Type B pancreatic cell (in vitro differentiated cells): ENCODE measurements around the gene AP1S1. TPM values are rescaled to one million over a fixed set of nuclear protein-coding genes. Genes with fewer than 3 reads are reported as not detected.

ENCODE experiments used
- DNase-seq: peaks from one replicate; pipeline ENCODE4 v3.0.0; 2021; ENCODE audit warnings: mixed read lengths; ENCODE audit not compliant: unreplicated experiment; ENCODE audit errors: extremely low spot score
- H3K27ac Mint-ChIP-seq: 2 replicates; pipeline ENCODE4 v1.8.0; 2021; ENCODE audit warnings: mild to moderate bottlenecking, mixed read lengths
- H3K27me3 Mint-ChIP-seq: 2 replicates; pipeline ENCODE4 v1.8.0; 2021; ENCODE audit warnings: mixed read lengths
- H3K36me3 Mint-ChIP-seq: 2 replicates; pipeline ENCODE4 v1.8.0; 2021; ENCODE audit warnings: mixed read lengths
- H3K4me1 Mint-ChIP-seq: one replicate; pipeline ENCODE4 v1.8.0; 2021; ENCODE audit warnings: mixed read lengths; ENCODE audit not compliant: unreplicated experiment
- H3K4me3 Mint-ChIP-seq: 2 replicates; pipeline ENCODE4 v1.8.0; 2021; ENCODE audit warnings: mild to moderate bottlenecking, mixed read lengths
- H3K9me3 Mint-ChIP-seq: 2 replicates; pipeline ENCODE4 v1.8.0; 2021; ENCODE audit warnings: mixed read lengths
- total RNA-seq: library from RNA; stranded (reverse); gene quantifications from 2 replicates; pipeline ENCODE4 v1.2.1, GENCODE V29; 2021; ENCODE audit warnings: low replicate concordance
- TF ChIP-seq, protein P1 (sequence below): fragments of 200-600 bp; sonication (generic); conservative IDR thresholded peaks from 2 replicates; pipeline ENCODE4 v1.5.0; 2021; ENCODE audit warnings: antibody characterized with exemption, mild to moderate bottlenecking

AP1S1 gene
- total RNA-seq, 1 donor from 2014 or later = 59.8 TPM

DNA sequence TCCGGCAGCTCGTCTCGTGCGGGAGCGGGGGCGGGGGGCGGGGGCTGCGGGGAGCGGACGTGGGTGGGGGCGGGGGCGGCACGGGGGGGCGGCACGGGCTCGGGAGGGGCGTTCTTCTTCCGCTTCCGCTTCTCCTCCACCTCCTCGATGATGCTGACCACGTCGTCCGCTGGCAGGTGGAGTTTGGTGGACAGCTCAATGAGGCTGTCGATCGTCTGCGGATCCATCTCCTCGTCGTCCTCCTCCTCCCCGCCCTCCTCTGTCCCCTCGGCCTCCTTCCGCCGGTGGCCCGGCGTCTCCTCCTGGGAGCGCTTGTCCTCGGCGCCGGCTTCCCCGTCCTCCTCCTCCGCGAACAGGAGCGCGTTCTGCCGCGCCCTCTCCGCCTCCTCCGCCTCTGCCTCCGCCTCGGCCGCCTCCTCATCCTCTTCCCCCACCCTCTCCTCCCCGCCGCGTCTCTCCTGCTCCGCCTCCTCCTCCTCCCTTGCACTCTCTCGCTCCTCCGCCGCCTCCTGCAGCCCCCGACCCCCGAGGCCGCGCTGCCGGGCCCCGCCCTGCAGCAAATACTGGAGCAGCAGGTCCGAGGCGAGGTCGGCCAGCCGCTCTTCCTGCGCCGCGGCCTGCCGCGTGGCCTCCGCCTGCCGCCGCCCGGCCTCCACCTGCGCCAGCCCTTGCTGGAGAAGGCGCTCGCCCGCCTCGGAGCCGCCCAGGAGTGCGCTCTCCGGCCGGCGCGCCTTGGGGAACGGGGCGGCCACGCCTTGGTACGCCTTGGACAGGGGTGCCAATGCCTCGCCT lies 9.2 kb downstream of the AP1S1 start:
- peaks cover 27% of the 10 kb centered on the region for H3K4me1 Mint-ChIP-seq
- H3K4me3 Mint-ChIP-seq = peak overlapping the region; percentile 86
- H3K27ac Mint-ChIP-seq = no peak overlapping the region
- DNase-seq = no peak
- peaks cover under 1% of the 10 kb centered on the region for H3K36me3 Mint-ChIP-seq
- peaks cover 42% of the 10 kb centered on the region for H3K27me3 Mint-ChIP-seq
- TF ChIP-seq, protein P1, sequence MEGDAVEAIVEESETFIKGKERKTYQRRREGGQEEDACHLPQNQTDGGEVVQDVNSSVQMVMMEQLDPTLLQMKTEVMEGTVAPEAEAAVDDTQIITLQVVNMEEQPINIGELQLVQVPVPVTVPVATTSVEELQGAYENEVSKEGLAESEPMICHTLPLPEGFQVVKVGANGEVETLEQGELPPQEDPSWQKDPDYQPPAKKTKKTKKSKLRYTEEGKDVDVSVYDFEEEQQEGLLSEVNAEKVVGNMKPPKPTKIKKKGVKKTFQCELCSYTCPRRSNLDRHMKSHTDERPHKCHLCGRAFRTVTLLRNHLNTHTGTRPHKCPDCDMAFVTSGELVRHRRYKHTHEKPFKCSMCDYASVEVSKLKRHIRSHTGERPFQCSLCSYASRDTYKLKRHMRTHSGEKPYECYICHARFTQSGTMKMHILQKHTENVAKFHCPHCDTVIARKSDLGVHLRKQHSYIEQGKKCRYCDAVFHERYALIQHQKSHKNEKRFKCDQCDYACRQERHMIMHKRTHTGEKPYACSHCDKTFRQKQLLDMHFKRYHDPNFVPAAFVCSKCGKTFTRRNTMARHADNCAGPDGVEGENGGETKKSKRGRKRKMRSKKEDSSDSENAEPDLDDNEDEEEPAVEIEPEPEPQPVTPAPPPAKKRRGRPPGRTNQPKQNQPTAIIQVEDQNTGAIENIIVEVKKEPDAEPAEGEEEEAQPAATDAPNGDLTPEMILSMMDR = no peak
- no peaks in the 10 kb centered on the region for H3K9me3 Mint-ChIP-seq

DNA sequence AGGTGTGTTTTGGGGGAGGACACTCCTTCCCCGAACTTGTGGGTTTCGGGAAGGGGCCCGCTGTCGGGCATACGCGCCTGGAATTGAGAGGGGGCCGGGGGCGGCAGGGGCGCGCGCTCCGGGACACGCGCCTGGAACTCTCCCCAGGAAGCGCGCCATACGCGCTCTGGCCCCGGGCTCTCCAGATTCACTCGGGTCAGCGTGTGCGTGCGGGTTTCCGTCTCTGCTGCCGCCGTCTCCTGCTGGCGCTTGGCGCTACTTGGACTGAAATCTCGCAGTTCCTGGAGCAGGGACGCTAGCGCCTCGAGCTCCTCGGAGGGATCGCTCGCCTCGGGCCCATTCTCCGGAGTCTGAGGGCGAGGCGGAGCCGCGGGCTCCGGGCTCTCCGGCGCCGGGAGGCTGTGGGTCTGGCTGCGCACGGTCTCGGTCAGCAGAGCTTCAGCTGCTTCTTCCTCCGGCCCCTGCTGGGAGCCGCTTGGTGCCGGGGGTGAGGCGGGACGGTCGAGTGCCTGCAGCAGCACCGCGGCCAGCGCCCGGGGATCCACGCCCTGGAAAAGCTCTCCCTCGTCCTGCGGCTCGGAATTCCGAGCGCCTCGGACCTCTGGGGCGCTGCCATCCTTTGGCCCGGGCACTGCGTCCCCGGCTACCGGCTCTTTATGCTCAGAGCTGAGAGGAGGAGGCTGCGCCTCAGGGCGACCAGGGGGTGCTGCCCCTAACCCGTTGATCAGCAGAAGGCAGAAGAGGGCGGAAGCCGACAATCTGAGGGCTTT lies 10.0 kb downstream of the AP1S1 start:
- Mint-ChIP-seq H3K4me1 (peaks cover 29% of the 10 kb centered on the region), H3K9me3 (no peaks in the 10 kb centered on the region), H3K27me3 (peaks cover 49% of the 10 kb centered on the region), H3K27ac (no peak overlapping the region), H3K36me3 (no peaks in the 10 kb centered on the region), H3K4me3 (peak overlapping the region; percentile 86)
- TF ChIP-seq, protein P1 = no peak
- DNase-seq = no peak

DNA sequence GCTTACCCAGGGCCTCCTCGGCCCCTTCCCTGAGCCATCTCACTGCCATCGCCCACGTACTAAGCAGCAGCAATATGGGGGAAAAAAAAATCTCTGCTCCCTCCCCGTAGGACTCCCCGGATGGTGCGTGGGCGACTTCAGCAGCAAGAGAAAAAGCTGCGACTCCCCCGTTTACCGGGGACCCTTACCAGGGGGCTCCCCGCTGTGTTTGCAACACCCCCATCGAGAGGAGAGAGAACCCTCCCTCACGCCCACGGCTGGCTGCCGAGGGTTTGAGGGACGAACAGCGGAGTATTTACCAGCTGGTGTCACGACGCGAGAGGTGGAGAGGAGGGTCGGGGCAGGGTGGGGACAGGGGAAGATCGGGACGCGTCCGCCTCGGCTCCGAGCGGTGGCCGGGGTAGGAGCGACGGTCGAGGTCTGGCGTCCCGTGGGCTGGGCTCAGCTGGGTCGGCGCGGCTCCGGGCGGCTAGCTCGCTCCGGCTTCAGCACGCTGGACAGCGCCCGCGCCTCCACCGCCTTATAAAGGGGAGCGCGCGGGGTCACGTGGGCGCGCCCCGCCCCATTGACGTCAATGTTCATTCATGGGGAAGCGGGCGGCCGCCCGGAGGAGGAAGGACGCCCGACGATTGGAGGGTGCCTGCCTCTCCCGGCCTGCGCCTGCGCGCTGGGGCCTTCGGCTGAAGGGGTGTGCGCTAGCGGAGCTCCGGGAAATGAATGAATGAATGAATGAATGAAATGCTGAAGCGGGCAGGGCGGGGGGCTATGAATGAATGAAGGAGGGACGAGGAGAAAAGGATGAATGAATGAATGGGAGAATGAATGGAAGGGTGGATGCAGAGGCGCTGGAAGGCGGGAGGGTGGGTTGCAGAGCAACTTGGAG lies 11.0 kb downstream of the AP1S1 start, which contains the start of gene VGF:
VGF (minus strand) TSS at position 495 of the 883 bp plus-strand sequence. CDS start 726 bp downstream, outside the sequence.
- peaks cover 59% of the 10 kb centered on the region for H3K27me3 Mint-ChIP-seq
- peak within 1 kb of the TSS; percentile 74 for H3K27ac Mint-ChIP-seq
- H3K36me3 Mint-ChIP-seq = no peaks in the 10 kb centered on the region
- peaks cover 35% of the 10 kb centered on the region for H3K4me1 Mint-ChIP-seq
- DNase-seq = peak; percentile 93
- H3K9me3 Mint-ChIP-seq = no peaks in the 10 kb centered on the region
- TF ChIP-seq, protein P1 = no peak
- H3K4me3 Mint-ChIP-seq = peak within 1 kb of the TSS; percentile 86

DNA sequence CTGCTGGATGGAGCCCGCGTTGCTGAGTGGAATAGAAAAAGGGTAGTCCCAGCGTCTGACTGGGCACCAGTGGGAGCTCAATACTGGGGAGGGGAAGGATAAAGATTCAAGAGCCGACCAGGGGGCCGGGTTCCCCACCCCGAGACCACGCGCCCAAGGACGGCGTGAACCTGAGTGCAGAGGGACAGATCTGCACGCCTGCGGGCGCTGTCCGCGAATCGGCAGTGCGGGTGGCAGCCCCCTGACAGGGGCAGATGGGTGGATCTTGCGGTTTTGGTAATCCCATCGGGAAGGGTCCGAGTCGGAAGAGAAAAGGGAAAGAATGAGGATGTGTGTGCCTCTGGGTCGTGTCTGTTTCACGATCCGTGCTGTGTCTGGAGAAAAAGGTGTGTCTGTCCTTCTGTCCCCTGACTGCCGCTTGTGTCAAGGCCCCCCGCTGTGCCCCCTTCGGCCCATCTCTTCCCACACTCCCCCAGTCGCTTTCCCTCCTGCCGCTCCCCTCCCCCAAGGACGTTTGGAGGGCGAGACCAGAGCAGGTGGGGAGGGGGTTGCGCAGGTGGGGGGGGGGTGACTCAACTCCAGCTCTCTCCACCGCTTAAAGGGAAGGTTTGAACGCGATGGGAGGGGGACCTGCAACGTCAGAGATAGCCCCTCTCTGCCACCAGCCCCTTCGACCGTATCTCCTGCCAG lies 11.8 kb downstream of the AP1S1 start:
- DNase-seq = no peak
- peaks cover 67% of the 10 kb centered on the region for H3K27me3 Mint-ChIP-seq
- H3K36me3 Mint-ChIP-seq = no peaks in the 10 kb centered on the region
- H3K9me3 Mint-ChIP-seq = no peaks in the 10 kb centered on the region
- H3K4me1 Mint-ChIP-seq = peaks cover 36% of the 10 kb centered on the region
- peak overlapping the region; percentile 86 for H3K4me3 Mint-ChIP-seq
- peak overlapping the region; percentile 74 for H3K27ac Mint-ChIP-seq
- TF ChIP-seq, protein P1 = no peak

DNA sequence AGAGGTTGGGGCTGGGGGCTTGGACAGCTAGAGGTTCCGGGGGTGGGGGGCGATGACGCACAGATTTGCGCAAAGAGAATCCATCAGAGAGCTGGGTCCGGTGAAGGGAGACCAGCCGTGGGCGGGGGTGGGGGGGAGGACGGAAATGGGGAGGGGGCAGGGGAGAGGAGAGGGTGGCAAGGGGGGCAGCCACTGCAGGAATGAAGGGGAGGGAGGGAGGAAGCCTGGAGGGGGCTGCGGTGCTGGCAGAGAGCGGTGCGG lies 12.3 kb downstream of the AP1S1 start:
- no peak overlapping the region for H3K4me3 Mint-ChIP-seq
- H3K4me1 Mint-ChIP-seq = peaks cover 36% of the 10 kb centered on the region

More for the DNA sequence above, 12.3 kb downstream of the AP1S1 start:
- Mint-ChIP-seq H3K36me3 (no peaks in the 10 kb centered on the region), H3K27me3 (peaks cover 72% of the 10 kb centered on the region), H3K27ac (no peak overlapping the region), H3K9me3 (no peaks in the 10 kb centered on the region)
- TF ChIP-seq, protein P1 = no peak
- DNase-seq = no peak
